Measurements from ENCODE around the gene KCNIP3. TPM values are rescaled to one million over a fixed set of nuclear protein-coding genes. Genes with fewer than 3 reads are reported as not detected.

Gene KCNIP3
- total RNA-seq, 4 donors from 2014 or later: 5.2 to 20.4 (median 11.4) TPM

DNA sequence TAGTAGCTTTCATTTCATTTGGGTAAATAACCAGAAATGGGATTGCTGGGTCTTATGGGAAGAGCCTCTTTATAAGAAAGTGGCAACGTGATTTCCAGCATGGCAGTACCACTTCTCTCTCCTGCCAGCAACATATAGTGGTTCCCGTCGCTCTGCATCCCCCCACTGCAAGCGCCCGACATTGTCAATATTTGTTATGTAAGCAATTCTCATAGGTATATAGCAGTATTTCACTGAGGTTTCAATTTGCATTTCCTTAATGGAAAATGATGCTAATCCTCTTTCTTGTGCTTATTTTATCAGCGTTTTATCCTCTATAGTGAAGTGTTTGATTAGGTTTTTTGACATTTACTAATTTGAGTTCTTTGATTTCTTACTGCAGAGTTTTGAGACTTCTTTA is 69.4 kb downstream of the KCNIP3 start:
- no peak for TF ChIP-seq POLR2A (IDR thresholded peaks at IDR 0.05)
- TF ChIP-seq, protein P1, sequence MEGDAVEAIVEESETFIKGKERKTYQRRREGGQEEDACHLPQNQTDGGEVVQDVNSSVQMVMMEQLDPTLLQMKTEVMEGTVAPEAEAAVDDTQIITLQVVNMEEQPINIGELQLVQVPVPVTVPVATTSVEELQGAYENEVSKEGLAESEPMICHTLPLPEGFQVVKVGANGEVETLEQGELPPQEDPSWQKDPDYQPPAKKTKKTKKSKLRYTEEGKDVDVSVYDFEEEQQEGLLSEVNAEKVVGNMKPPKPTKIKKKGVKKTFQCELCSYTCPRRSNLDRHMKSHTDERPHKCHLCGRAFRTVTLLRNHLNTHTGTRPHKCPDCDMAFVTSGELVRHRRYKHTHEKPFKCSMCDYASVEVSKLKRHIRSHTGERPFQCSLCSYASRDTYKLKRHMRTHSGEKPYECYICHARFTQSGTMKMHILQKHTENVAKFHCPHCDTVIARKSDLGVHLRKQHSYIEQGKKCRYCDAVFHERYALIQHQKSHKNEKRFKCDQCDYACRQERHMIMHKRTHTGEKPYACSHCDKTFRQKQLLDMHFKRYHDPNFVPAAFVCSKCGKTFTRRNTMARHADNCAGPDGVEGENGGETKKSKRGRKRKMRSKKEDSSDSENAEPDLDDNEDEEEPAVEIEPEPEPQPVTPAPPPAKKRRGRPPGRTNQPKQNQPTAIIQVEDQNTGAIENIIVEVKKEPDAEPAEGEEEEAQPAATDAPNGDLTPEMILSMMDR (IDR thresholded peaks at IDR 0.05): no peak
- 80 to 86% methylated on average over 6 of the region's 6 CpGs for WGBS, 2 donors
- peak in 1 of 2 donors; percentile 4 for DNase-seq (ENCODE audit: low spot score in 2 of 2)
- intact Hi-C loops (cut with DNase I; ENCODE audit: low total_unique reads): no loop called here
- H3K4me3 ChIP-seq (ENCODE audit: low read depth, poor library complexity, severe bottlenecking): no peak overlapping the region

DNA sequence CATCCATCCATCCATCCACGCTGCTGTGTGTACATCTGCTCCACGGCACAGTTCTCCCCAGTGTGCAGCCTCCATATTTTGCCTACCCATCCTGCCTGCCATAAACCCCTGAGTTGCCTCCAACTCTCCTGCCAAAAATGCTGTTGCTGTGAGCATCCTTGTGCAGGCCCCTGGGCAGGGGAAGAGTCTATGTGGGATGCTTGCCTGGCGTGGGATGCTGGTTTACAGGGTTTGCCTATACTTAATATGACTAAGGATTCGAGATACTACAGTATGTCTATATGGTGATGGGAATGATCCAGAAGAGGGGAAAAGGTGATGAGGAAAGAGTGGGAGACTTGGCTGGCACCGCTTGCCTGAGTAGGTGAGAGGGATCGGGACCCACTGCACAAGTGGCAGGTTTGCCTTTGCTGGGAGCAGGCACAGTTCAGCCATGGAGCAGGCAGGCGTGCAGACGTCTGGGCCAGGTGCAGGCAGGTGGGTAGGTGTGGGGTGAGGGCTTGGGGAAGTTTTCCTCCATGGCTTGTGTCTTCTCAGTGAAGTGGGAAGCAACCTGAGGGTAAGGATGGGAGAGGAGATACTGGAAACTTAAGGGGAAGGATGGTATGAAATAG is 75.2 kb downstream of the KCNIP3 start:
- intact Hi-C loops (cut with DNase I; ENCODE audit: low total_unique reads): no loop called here
- TF ChIP-seq POLR2A (IDR thresholded peaks at IDR 0.05): no peak
- TF ChIP-seq, protein P1 (IDR thresholded peaks at IDR 0.05): no peak
- H3K4me3 ChIP-seq (ENCODE audit: low read depth, poor library complexity, severe bottlenecking): no peak overlapping the region
- DNase-seq (ENCODE audit: low spot score in 2 of 2): peak in 1 of 2 donors; percentile 76
- WGBS, 2 donors: 92 to 95% methylated on average over 8 of the region's 8 CpGs

DNA sequence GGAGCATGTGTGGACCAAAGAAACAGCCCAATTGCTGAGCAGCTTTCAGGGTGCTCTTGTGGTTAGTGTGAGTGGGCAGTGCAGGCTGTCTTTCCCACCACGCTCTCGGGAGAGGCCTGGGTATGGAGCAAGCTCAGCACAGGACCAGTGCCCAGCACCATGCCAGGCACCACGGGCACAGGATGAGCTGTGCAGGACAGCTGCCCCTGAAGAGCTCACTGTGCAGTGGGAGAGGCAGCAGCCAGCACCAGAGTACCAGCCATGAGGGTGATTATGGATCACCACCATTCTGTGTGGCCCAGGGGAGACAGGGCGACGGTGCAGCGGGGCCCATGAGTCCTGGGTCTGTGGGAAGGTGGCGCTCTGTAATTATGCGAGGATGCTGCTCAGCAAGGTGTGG is 75.7 kb downstream of the KCNIP3 start:
- H3K4me3 ChIP-seq (ENCODE audit: low read depth, poor library complexity, severe bottlenecking): no peak overlapping the region
- peak in 1 of 2 donors; percentile 43 for DNase-seq (ENCODE audit: low spot score in 2 of 2)
- intact Hi-C loops (cut with DNase I; ENCODE audit: low total_unique reads): no loop called here
- WGBS, 2 donors: 87 to 92% methylated on average over 7 to 8 of the region's 8 CpGs
- TF ChIP-seq POLR2A (IDR thresholded peaks at IDR 0.05): no peak
- TF ChIP-seq, protein P1 (IDR thresholded peaks at IDR 0.05): no peak

DNA sequence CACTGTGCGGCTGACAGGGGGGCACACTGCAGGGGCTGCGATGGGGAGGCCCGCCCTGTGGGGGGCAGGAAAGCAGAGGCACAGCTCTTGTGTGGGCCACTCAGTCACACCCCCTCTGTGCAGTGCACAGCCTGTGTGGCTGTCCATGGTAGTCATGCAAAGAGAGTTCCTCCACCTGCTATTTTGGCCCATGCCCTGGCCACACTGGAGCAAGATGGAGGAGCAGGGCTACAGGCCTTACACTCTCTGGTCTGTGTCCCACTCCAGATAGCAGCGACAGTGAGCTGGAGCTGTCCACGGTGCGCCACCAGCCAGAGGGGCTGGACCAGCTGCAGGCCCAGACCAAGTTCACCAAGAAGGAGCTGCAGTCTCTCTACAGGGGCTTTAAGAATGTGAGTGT is 76.9 kb downstream of the KCNIP3 start:
- H3K4me3 ChIP-seq (ENCODE audit: low read depth, poor library complexity, severe bottlenecking): no peak overlapping the region
- DNase-seq (ENCODE audit: low spot score in 2 of 2): peak in 1 of 2 donors; percentile 42
- 90% methylated on average over 2 to 6 of the region's 6 CpGs for WGBS, 2 donors
- TF ChIP-seq, protein P1 (IDR thresholded peaks at IDR 0.05): no peak
- TF ChIP-seq POLR2A (IDR thresholded peaks at IDR 0.05): no peak
- intact Hi-C loops (cut with DNase I; ENCODE audit: low total_unique reads): no loop called here

DNA sequence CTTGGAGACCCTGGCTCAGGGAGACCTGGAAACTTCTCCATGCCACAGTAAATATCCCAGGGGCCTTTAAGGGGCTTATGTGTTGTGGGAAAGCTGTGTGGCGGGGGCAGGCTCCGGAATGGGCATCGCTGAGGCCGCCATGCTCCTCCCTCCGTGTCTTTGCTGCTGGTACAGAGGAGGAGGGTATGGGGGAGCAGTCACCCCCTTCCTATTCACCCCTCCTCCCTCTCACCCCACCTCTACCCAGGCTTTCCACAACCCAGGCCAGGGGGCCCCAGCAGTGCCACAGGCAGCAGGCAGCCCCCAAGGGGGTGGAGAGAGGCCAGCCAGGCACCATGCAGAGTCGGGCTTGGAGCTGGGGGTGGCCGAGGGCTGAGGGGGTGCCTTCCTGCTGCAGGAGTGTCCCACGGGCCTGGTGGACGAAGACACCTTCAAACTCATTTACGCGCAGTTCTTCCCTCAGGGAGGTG is 77.3 kb downstream of the KCNIP3 start:
- peak in 1 of 2 donors; percentile 46 for DNase-seq (ENCODE audit: low spot score in 2 of 2)
- intact Hi-C loops (cut with DNase I; ENCODE audit: low total_unique reads): no loop called here
- WGBS, 2 donors: 89 to 94% methylated on average over 10 to 11 of the region's 11 CpGs

More for the DNA sequence above, 77.3 kb downstream of the KCNIP3 start:
- TF ChIP-seq POLR2A (IDR thresholded peaks at IDR 0.05): no peak
- TF ChIP-seq, protein P1 (IDR thresholded peaks at IDR 0.05): no peak
- no peak overlapping the region for H3K4me3 ChIP-seq (ENCODE audit: low read depth, poor library complexity, severe bottlenecking)

Data from lower leg skin (tissue), 4 donors.